Astrocyte of the spinal cord (primary cell): ENCODE results near the gene PCLO.

Source experiments
- DNase-seq: peaks from one replicate; pipeline ENCODE4 v3.0.0; 2011; ENCODE audit warnings: low read depth, low spot score
- H3K4me3 ChIP-seq: 2 replicates; pipeline ENCODE4 v1.5.1; 2011; ENCODE audit warnings: low read depth, mild to moderate bottlenecking, low read length, moderate library complexity
- in situ Hi-C: cut with HindIII; loops from 2 replicates; pipeline ENCODE4 v1.10.0; 2017; ENCODE audit warnings: low sequenced_read_pairs
- TF ChIP-seq, protein P1 (sequence below): IDR thresholded peaks from 2 replicates; pipeline ENCODE4 v1.5.1; 2012; ENCODE audit warnings: low read depth, mild to moderate bottlenecking, low read length, inconsistent platforms

Gene PCLO

DNA sequence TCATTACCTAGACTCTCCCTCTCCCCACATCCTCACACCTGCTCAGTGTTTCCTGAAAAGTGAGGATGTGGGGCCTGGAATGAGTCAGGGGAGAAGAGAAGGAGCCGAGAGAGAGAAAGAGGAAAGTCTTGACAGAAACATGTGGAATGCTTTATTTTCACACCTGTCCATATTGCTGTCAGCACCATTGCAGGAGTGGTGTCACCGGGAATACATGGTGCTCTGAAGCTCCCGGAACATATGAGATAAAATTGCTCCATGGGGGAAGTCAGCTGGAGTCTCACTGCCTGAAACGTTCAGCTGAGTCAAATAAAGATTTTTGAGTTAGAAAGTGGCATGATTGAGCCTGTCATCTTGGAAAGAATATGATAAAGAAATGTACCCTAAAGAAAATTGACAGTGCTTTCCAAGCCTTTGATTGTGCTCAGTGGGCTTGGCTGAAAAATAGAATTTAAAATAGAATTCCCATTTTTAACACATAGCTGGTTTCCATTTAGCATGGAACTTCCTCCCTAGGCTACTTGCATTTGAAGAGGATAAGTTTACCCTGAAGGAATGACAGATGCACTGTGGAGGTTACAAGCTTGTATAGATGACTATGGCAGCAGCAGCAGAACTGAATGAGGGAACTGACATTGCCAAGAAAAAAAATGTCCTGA is 182.4 kb downstream of the PCLO start:
- no peak overlapping the region for H3K4me3 ChIP-seq
- in situ Hi-C loops = no loop called here
- DNase-seq = no peak
- TF ChIP-seq, protein P1, sequence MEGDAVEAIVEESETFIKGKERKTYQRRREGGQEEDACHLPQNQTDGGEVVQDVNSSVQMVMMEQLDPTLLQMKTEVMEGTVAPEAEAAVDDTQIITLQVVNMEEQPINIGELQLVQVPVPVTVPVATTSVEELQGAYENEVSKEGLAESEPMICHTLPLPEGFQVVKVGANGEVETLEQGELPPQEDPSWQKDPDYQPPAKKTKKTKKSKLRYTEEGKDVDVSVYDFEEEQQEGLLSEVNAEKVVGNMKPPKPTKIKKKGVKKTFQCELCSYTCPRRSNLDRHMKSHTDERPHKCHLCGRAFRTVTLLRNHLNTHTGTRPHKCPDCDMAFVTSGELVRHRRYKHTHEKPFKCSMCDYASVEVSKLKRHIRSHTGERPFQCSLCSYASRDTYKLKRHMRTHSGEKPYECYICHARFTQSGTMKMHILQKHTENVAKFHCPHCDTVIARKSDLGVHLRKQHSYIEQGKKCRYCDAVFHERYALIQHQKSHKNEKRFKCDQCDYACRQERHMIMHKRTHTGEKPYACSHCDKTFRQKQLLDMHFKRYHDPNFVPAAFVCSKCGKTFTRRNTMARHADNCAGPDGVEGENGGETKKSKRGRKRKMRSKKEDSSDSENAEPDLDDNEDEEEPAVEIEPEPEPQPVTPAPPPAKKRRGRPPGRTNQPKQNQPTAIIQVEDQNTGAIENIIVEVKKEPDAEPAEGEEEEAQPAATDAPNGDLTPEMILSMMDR = no peak

DNA sequence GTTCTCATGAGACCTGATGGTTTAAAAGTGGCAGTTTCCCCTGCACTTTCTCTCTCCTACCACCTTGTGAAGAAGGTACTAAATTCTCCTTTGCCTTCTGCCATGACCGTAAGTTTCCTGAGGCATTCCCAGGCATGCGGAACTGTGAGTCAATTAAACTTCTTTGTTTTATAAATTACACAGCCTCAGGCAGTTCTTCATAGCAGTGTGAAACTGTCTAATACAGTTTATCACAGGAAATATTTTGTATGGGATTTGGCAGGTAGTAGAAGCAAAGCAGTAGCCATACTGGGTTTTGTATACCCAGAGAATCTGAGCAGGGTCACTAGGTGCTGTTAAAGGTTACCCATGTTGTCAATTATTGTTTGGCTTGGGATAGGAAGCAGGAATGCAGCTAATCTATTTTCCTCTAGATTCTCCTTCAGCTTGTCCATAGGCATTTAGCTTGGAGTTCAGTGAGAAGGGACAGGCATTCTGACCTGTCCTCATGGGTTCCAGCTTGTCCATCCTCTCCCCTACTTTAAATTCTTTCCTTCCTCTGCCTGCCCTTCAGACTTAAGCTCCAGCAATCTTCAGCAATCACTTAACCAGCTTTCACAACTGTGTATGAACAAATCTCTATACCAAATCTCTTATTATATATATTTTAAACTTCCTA is 186.7 kb downstream of the PCLO start:
- TF ChIP-seq, protein P1 = no peak
- DNase-seq = no peak
- no peak overlapping the region for H3K4me3 ChIP-seq
- in situ Hi-C loops = no loop called here

DNA sequence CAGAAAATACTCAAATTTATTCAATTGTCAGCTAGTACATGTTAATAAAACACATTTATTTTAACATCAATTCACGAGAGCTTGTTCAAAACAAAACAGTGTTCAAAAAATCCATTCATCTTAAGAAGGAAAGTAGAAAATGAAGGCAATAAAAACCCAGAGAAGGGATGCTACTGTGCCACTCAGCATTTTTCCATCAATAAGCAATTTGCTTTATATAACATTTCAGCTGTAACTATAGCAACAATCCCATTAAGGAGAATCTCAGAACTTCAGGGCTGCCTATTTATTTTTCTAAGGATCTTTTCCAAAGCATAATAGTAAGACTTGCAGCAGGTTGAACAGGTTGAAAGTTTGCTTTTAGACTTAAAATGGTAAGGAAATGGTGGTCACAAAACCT is 190.5 kb downstream of the PCLO start:
- in situ Hi-C loops = no loop called here
- H3K4me3 ChIP-seq = no peak overlapping the region
- DNase-seq = no peak
- TF ChIP-seq, protein P1 = no peak

DNA sequence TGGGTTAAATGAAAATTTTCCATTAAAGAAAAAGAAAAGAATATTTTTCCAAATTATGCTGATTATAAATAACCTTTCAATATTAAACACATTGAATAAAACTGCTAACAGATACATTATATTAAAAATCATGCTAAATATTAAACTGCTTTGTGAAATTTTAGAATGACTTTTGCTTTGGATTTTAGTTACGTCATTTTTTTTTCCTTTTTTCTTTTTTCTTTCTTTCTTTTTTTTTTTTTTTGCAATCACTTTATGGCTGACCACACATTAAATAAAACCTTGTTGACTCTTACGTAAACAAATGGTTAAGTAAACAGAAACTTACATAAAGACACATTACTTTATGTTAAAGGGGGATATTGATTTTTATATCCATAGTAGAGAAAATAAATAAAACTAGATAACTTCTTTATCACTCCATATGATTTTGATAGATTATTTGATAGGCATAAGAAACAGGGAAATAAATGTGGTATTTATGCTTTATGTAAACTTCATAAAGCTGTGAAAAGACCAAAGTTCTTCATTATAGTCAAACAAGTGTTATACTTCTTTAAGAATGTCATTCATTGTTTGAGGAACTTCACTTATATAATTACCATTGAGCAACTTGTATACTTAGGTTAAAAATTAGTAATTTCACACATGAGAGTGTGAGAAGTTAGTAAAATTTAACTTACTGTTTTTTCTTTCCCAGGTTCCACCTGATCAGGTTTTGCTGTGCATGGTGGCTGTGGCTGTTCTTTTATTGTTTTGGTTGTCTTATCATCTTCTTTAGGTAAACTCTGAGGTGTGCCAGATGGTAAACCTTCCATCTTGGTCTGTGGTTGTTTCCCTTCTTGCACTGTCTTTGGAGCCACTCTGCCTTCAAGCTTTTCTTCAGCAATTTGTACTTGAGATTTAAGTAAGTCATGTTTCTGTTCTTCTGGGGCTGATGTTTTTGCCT is 197.3 kb downstream of the PCLO start:
- TF ChIP-seq, protein P1 = no peak
- in situ Hi-C loops = no loop called here
- DNase-seq = no peak
- H3K4me3 ChIP-seq = no peak overlapping the region

DNA sequence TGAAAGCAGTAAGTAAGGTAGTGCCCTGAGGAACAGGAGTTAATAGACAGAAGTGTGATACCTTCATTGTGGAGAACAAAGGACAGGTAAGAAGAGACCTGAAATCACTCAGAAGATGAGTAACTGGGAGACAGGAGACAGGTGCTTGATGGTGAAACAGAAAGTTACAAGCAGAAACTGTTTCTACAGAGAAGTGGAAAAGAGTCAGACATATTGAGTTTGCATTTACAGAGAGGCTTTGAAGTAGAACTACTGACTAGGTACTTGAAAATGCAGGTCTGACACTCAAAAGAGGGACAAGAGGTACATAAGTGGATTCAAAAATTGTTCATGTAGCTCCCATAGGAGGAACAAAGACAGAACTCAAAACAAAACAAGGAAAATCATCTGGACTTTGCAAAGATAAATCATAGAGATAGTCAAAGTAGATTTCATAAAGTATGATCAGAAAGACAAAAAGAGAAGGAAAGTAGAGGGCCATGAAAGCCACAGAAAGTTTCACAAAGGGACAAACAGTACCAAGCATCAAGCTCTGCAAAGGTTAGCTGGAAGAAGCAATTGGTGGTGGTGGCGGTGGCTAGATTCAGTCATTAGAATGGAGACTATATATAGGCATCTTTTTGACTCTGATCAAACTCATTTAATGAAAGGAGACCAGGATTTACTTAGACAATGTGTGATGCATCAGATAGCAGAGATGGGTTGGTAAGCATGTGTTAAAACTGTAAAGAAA is 198.4 kb downstream of the PCLO start:
- TF ChIP-seq, protein P1 = no peak
- DNase-seq = no peak
- in situ Hi-C loops = no loop called here
- no peak overlapping the region for H3K4me3 ChIP-seq

DNA sequence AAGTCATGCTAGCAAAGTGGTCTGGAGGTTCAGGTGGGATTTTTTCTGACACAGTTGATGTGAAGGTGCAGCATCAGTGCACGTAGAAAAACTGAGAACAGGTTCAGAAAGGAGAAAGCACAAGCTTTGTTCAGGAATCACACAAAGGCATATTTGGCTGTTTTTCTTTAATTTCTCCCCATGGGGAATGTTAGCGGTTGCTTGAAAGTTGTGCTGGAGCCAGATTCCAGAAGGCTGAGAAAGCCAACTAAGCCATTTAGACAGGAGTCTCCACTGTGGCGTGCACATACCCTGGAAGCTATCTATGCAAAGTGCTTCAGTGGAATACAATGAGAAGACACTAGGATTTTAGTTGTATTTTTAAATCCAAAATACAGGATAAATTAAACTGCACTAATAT is 201.4 kb downstream of the PCLO start:
- no peak for DNase-seq
- TF ChIP-seq, protein P1 = no peak
- in situ Hi-C loops = no loop called here

More for the DNA sequence above, 201.4 kb downstream of the PCLO start:
- no peak overlapping the region for H3K4me3 ChIP-seq
